IPS-18c (cell line): Measurements from ENCODE around the gene BRMS1L.
"Not testable (repeated sequence)": the region's sequence is repeated elsewhere in the genome, so short reads cannot be mapped to it uniquely, and the experiment has no call there.

Source experiments
- H3K4me3 ChIP-seq: 2 replicates; pipeline ENCODE4 v1.7.0; 2013; ENCODE audit warnings: low read depth, mild to moderate bottlenecking, low read length, moderate library complexity; ENCODE audit not compliant: insufficient read depth
- H3K9me3 ChIP-seq: one replicate; pipeline ENCODE4 v1.6.1; 2013; ENCODE audit warnings: mild to moderate bottlenecking, low read length, moderate library complexity; ENCODE audit not compliant: control insufficient read depth, insufficient read depth

The BRMS1L gene

DNA sequence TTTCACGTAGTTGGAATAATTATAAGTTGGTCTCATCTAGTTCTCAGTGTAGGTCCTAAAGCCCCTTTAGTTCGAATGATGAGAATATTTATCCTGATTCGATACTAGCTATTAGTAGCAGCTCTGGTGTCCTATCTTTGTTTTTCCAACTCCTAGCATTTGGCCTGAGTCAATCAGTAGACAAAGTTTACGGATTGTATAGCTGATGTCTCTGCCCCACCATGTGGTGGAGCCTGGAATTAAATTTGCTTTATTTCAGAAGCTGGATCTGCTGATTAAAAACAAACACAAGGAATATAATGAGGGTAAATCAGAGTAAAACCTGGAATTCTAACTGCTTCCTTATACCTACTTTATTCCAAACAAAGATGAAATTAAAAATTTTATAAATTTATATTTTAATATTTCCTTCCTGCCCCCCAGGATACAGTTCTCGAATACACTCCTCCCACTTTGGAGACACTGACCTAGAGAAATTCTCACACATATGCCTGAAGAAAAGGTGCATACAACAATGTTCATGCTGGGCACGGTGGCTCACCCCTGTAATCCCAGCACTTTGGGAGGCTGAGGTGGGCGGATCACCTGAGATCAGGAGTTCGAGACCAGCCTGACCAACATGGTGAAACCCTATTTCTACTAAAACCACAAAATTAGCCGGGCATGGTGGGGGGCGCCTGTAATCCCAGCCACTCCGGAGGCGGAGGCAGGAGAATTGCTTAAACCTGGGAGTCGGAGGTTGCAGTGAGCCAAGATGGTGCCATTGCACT, 7.6 kb upstream of the BRMS1L start:
- H3K4me3 ChIP-seq = no peak overlapping the region
- no peaks in the 10 kb centered on the region for H3K9me3 ChIP-seq

DNA sequence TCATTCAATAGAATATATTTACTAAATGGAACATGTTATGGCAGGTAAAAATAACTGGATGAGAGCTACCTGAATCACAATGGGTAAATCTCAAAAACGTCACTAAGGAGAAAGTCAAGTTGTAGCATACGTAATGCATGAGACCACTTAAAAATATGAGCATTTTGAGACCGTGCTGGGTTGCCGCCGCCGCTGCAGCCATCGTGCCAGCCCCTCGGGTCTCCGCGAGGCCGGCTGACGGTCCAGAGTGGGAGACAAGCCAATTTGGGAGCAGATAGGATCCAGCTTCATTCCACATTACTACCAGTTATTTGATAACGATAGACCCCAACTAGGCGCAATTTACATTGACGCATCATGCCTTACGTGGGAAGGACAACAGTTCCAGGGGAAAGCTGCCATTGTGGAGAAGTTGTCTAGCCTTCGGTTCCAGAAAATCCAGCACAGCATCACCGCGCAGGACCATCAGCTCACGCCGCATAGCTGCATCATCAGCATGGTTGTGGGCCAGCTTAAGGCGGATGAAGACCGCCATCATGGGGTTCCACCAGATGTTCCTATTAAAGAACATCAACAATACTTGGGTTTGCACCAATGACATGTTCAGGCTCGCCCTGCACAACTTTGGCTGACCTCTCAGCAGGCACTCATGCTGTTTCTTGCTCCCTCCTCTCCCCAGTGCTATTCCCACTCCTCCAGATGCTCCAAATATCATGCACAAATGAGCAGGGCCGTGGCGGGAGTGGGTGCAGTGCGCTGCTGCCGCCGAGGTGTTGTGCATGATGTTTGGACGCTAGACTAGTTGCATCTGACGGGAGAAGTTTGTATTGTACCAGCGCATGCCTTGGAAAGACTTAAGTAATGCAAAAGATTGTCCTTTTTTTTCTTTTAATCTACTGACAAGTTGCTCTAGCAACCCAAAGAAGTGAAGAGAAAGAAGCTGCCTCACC, 6.3 kb upstream of the BRMS1L start:
- no peaks in the 10 kb centered on the region for H3K9me3 ChIP-seq
- no peak overlapping the region for H3K4me3 ChIP-seq

DNA sequence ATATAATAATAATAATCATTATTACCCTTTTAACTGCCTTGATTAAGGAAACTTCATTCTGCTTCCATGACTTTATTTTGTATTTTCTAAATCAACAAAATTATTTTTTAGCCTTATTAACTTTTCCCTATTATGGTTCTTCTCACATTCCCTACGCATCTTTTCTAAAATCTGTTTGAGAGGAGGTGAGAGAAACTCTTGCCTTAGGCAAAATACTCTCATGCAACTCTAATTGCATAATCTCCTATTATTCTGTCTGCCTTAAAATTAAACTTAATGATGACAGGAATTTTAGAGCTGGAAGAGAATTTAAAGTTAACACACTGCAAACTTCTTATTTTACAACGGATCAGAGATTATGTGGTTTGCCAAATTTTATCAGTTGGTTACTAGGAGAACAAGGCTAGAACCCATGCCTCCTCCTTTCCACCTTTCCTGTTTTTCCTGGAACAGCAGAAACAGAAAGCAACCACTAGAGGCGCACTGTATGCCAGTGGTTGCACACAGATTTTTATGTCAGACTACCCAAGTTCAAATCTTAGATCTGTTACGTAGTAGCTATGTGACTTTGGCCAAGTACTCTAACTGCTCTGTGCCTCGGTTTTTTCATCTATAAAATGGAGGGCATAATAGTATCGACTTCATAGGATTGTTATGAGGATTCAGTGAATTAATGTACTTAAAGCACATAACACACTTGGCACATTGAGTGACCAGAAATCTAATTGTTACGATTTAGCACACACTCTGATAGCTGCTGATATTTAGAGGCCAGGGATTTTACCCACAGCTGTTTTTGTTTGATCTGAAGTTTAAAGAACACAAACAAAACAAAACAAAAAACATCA, 4.3 kb upstream of the BRMS1L start:
- H3K4me3 ChIP-seq = no peak overlapping the region

GRCh38 chr14:35822501-35822900, 3.6 kb upstream of the BRMS1L start:
- H3K9me3 ChIP-seq = no peaks in the 10 kb centered on the region

More for the DNA sequence above, 4.3 kb upstream of the BRMS1L start:
- no peaks in the 10 kb centered on the region for H3K9me3 ChIP-seq

DNA sequence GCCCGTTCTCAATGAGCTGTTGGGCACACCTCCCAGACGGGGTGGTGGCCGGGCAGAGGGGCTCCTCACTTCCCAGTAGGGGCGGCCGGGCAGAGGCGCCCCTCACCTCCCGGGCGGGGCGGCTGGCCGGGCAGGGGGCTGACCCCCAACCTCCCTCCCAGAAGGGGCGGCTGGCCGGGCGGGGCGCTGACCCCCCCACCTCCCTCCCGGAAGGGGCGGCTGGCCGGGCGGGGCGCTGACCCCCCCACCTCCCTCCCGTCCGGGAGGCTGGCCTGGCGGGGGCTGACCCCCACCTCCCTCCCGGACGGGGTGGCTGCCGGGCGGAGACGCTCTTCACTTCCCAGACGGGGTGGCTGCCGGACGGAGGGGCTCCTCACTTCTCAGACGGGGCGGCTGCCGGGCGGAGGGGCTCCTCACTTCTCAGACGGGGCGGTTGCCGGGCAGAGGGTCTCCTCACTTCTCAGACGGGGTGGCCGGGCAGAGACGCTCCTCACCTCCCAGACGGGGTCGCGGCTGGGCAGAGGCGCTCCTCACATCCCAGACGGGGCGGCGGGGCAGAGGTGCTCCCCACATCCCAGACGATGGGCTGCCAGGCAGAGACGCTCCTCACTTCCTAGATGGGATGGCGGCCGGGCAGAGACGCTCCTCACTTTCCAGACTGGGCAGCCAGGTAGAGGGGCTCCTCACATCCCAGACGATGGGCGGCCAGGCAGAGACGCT, 1.5 kb upstream of the BRMS1L start:
- H3K9me3 ChIP-seq, H3K4me3 ChIP-seq: not testable (repeated sequence)

More at GRCh38 chr14:35822501-35822900, 3.6 kb upstream of the BRMS1L start:
- no peak overlapping the region for H3K4me3 ChIP-seq

GRCh38 chr14:35825968-35826217, 245 bp upstream of the BRMS1L start:
- H3K4me3 ChIP-seq = peak overlapping the region; percentile 63
- no peaks in the 10 kb centered on the region for H3K9me3 ChIP-seq

- Histone ChIP-seq H3K9me3 (no peaks in the 10 kb centered on the region), H3K4me3 (peak overlapping the region; percentile 99)
Measured at GRCh38 chr14:35826952-35827416, 846 bp downstream of the BRMS1L start.

GRCh38 chr14:35827678-35828472, 1.7 kb downstream of the BRMS1L start:
- peak overlapping the region; percentile 99; the same call in 1 of the 2 replicates for H3K4me3 ChIP-seq
- no peaks in the 10 kb centered on the region for H3K9me3 ChIP-seq

DNA sequence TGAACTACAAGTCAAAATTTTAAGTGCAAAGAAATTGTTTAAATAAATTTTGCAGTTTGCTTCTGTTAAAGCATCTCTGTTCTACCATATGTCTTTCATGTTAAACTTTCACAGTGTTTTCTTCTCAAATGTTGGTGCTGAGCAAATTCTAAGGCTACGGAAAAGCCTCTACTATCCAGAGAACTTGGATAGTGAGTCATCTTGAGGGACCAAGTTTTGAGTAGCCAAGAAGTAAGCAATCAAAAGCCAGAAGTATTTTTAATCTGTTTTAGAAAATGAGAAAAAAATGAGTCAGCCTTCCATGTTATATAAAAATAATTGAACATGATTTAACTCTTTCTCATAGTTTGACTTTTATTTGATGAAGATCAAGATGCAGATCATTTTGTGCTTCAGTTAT, 3.3 kb downstream of the BRMS1L start:
- no peak overlapping the region for H3K4me3 ChIP-seq
- no peaks in the 10 kb centered on the region for H3K9me3 ChIP-seq

DNA sequence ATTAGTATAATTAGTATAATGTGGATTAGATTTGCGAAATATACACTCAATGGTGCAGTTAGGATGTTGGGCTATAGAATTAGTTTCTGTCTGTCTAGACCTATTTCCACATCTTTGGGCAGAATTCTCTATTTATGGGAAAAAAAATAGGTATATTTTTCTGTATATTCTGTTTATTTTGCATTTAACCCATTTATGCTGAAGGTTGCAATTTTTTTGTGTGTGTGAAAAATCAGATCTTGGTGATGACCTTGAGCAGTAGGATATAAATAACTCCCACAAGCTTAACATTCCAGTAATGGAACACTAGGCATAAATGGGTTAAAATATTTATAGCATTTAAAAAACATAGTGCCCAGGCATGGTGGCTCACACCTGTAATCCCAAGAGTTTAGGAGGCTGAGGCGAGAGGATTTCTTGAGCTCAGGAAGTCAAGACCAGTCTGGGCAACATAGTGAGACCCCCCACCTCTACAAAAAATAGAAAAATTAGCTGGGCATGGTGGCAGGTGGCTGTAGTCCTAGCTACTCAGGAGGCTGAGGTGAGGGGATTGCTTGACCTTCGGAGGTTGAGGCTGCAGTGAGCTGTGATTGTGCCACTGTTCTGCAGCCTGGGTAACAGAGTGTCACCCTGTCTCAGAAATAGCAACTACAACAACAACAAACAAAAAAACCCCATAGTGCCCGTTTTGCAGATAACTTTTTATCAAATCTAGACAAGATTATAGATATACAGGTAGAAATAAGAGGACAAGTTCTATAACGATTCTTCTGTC, 9.3 kb downstream of the BRMS1L start:
- no peaks in the 10 kb centered on the region for H3K9me3 ChIP-seq

GRCh38 chr14:35841704-35842103, 15.6 kb downstream of the BRMS1L start:
- H3K9me3 ChIP-seq = not testable (repeated sequence)

More for the DNA sequence above, 9.3 kb downstream of the BRMS1L start:
- no peak overlapping the region for H3K4me3 ChIP-seq

GRCh38 chr14:35842245-35842644, 16.1 kb downstream of the BRMS1L start:
- H3K4me3 ChIP-seq, H3K9me3 ChIP-seq: not testable (repeated sequence)

More at GRCh38 chr14:35841704-35842103, 15.6 kb downstream of the BRMS1L start:
- not testable (repeated sequence) for H3K4me3 ChIP-seq

DNA sequence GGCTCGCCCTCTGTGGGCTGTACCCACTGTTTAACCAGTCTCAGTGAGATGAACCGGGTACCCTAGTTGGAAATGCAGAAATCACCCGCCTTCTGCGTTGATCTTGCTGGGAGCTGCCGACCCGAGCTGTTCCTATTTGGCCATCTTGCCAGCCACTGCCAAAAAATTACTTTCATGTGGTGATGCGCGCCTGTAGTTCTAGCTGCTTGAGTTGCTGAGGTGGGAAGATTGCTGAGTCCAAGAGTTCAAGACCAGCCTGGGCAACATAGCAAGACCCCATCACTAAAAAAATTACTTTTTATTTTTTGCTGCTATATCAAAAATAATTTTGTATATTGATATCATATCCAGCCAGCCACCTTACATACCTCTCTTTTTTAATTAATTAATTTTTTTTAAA, 18.4 kb downstream of the BRMS1L start:
- no peaks in the 10 kb centered on the region for H3K9me3 ChIP-seq

GRCh38 chr14:35847636-35848035, 21.5 kb downstream of the BRMS1L start:
- Histone ChIP-seq H3K4me3 (no peak overlapping the region), H3K9me3 (no peaks in the 10 kb centered on the region)

More for the DNA sequence above, 18.4 kb downstream of the BRMS1L start:
- no peak overlapping the region for H3K4me3 ChIP-seq

DNA sequence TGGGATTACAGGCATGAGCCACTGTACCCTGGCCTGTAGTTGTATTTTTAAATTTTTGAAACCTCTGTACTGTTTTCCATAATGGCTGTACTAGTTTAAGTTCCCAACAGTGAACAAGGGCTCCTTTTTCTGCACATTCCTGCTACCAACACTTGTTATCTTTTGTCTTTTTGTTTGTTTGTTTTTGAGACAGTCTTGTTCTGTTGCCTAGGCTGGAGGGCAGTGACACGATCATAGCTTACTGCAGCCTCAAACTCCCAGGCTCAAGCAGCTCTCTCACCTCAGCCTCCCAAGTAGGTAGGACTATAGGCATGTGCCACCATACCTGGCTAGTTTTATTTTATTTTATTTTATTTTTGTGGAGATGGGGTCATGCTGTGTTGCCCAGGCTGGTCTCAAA, 23.0 kb downstream of the BRMS1L start:
- Histone ChIP-seq H3K9me3 (no peaks in the 10 kb centered on the region), H3K4me3 (no peak overlapping the region)
